ENCODE data around the gene DSCAM. TPM values are rescaled to one million over a fixed set of nuclear protein-coding genes. Genes with fewer than 3 reads are reported as not detected.

Gene DSCAM
- total and polyA plus RNA-seq, 4 donors: 8.2 to 27.7 (median 15.2) TPM

DNA sequence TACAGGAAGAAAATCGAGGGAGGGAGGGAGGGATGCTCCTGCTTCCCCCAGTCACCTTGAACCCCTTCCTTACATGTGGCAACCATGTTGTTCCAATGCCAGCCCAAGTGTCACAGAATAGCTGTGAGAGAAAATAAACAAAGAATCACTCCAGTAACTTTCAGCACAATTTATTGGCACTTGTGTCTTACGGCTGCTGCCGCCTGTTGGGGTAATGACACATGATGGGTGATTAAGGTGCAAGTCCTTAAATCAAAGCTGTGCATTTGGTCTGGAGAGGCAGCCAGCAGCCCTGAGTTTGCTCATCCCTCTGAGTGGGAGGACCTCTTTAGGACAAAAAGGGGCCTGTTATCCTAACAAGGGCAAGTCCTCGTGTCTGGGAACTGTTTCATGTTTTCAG is 602.0 kb downstream of the DSCAM start:
- peak in 2 of 6 donors; percentile 49 to 54 for DNase-seq (ENCODE audit: low read depth in 4 of 6, low spot score in 6 of 6)
- Histone ChIP-seq H3K27me3 (ENCODE audit: control insufficient read depth, insufficient read depth, low read length) (no peaks in the 10 kb centered on the region), H3K27ac (ENCODE audit: low read depth, low read length) (no peak overlapping the region), H3K9me3 (ENCODE audit: control insufficient read depth, insufficient read depth, low read length) (peaks cover 2% of the 10 kb centered on the region), H3K4me3 (ENCODE audit: low read depth, low read length) (no peak overlapping the region), H3K36me3 (ENCODE audit: control insufficient read depth, insufficient read depth, low read length) (no peaks in the 10 kb centered on the region), H3K4me1 (ENCODE audit: control insufficient read depth, insufficient read depth, low read length) (peaks cover 6% of the 10 kb centered on the region)
- WGBS (ENCODE audit: insufficient coverage): 11% methylated on average over 1 of the region's 4 CpGs

DNA sequence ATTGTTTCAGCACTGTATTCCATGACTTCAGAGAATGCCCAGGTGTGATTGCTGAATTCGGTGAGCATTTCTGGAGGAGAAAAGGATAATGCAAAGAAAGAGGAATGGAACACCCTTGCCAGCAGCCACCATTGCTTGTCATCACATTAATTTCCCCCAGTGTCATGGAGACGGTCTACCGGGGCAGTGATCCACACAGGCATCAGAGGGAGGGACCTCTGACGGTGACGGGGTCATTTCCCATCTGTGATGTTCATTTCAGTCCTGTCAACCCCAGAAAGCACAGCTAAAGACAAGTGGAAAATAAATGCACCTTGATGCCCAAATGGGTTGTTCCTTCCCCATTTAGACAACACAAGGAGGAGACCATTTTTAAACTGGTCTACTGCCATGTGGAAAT is 603.3 kb downstream of the DSCAM start:
- H3K36me3 ChIP-seq (ENCODE audit: control insufficient read depth, insufficient read depth, low read length): no peaks in the 10 kb centered on the region
- WGBS (ENCODE audit: insufficient coverage): 67% methylated on average over 2 of the region's 5 CpGs
- no peaks in the 10 kb centered on the region for H3K27me3 ChIP-seq (ENCODE audit: control insufficient read depth, insufficient read depth, low read length)
- no peak for DNase-seq (ENCODE audit: low read depth in 4 of 6, low spot score in 6 of 6)
- H3K4me1 ChIP-seq (ENCODE audit: control insufficient read depth, insufficient read depth, low read length): peaks cover 6% of the 10 kb centered on the region
- no peak overlapping the region for H3K27ac ChIP-seq (ENCODE audit: low read depth, low read length)
- peaks cover 2% of the 10 kb centered on the region for H3K9me3 ChIP-seq (ENCODE audit: control insufficient read depth, insufficient read depth, low read length)
- H3K4me3 ChIP-seq (ENCODE audit: low read depth, low read length): no peak overlapping the region

DNA sequence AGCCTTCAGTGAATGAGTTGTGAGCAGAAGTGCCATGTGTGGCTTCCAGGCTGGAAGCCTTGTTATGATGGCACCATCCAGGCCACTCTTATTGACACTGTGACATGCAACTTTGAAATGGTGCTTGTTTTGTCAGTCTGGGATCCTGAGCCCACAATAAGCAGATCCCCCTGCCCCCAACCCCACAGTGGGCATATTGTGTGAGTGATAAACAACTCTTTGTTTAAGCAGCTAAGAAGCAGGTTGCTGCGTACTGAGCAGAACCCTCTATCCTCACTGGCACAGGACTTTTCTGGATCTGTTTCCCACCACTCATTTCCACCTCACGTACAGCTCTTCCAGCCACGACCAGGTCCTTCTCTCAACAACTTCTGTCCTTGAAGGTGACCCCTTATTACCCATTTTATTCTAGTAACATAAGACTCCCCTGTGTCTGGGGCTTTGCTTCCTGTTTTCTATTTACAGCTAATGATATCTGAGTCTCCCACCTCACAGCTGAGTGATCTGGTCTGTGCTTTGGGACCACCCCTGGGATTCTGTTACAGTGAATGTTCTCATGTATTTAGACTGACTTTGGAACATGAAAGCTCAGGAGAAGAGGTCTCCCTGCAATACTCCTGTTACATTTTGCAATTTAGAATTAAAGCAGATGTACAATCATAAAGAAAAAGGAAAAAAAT is 604.2 kb downstream of the DSCAM start:
- peak in 2 of 6 donors; percentile 33 to 46 for DNase-seq (ENCODE audit: low read depth in 4 of 6, low spot score in 6 of 6)
- Histone ChIP-seq H3K4me3 (ENCODE audit: low read depth, low read length) (no peak overlapping the region), H3K27me3 (ENCODE audit: control insufficient read depth, insufficient read depth, low read length) (no peaks in the 10 kb centered on the region), H3K9me3 (ENCODE audit: control insufficient read depth, insufficient read depth, low read length) (no peaks in the 10 kb centered on the region), H3K4me1 (ENCODE audit: control insufficient read depth, insufficient read depth, low read length) (peaks cover 6% of the 10 kb centered on the region), H3K27ac (ENCODE audit: low read depth, low read length) (no peak overlapping the region), H3K36me3 (ENCODE audit: control insufficient read depth, insufficient read depth, low read length) (no peaks in the 10 kb centered on the region)
- 72% methylated on average over 3 of the region's 3 CpGs for WGBS (ENCODE audit: insufficient coverage)

DNA sequence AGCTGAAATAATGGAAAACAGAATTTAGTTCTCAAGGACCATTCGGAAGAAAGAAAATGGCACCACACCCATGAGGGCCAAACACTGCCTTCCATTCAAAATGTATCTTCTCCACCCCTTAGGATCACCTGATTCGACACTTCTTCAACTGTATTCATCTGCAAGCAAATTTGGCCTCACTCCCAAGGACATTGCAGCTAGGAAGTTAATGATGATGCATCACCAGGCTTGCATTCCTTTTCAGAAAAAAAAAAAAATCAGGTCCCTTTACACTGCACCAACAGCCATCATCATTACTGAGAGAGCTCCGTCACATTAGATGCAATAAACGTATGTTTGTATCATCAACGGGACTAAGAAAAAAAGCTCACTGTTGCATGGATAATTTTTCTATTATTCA is 611.4 kb downstream of the DSCAM start:
- H3K27ac ChIP-seq (ENCODE audit: low read depth, low read length): no peak overlapping the region
- no peak overlapping the region for H3K4me3 ChIP-seq (ENCODE audit: low read depth, low read length)
- no peaks in the 10 kb centered on the region for H3K9me3 ChIP-seq (ENCODE audit: control insufficient read depth, insufficient read depth, low read length)
- WGBS (ENCODE audit: insufficient coverage): 62% methylated on average over 2 of the region's 5 CpGs
- H3K27me3 ChIP-seq (ENCODE audit: control insufficient read depth, insufficient read depth, low read length): no peaks in the 10 kb centered on the region
- H3K36me3 ChIP-seq (ENCODE audit: control insufficient read depth, insufficient read depth, low read length): no peaks in the 10 kb centered on the region
- H3K4me1 ChIP-seq (ENCODE audit: control insufficient read depth, insufficient read depth, low read length): no peaks in the 10 kb centered on the region
- DNase-seq (ENCODE audit: low read depth in 4 of 6, low spot score in 6 of 6): peak in 1 of 6 donors; percentile 55

DNA sequence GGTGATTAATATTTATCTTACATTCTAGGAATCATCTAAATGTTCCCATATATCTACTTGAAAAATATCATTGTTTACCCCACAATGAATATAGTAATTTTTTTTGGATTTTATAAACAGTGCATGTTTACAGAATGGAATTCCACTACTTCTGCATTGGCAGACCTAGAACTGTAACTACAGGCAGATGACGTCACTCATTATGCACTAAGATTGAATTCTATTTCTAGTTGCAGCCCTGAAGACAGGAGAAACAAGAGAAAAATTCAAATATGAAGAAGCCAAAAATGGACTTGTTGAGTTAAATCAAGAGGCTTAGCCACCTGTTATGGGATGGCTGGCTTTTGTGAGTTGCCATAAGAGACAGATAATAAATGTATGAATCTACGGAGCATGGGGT is 615.0 kb downstream of the DSCAM start:
- 100% methylated on average over 2 of the region's 2 CpGs for WGBS (ENCODE audit: insufficient coverage)
- DNase-seq (ENCODE audit: low read depth in 4 of 6, low spot score in 6 of 6): no peak
- no peaks in the 10 kb centered on the region for H3K9me3 ChIP-seq (ENCODE audit: control insufficient read depth, insufficient read depth, low read length)
- no peak overlapping the region for H3K4me3 ChIP-seq (ENCODE audit: low read depth, low read length)
- H3K27me3 ChIP-seq (ENCODE audit: control insufficient read depth, insufficient read depth, low read length): no peaks in the 10 kb centered on the region
- H3K4me1 ChIP-seq (ENCODE audit: control insufficient read depth, insufficient read depth, low read length): no peaks in the 10 kb centered on the region
- no peaks in the 10 kb centered on the region for H3K36me3 ChIP-seq (ENCODE audit: control insufficient read depth, insufficient read depth, low read length)
- H3K27ac ChIP-seq (ENCODE audit: low read depth, low read length): no peak overlapping the region

DNA sequence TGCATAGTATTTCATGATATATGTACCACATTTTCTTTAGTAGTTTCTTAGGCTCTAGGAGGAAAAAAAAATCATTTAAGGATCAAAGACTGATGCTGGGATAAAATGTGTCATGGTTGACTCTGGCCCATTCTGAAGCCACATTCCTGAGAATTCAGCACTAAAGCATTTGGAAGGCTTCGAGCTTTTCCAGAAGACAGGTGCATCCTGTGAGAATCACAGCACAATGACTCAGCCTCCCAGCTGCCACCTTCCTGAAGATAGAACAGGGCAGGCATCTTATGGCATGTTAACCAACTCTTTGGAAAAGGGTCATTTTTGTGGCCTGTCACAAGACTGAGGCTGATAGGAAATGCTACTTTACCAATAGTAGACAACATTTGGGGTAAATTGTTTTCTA is 619.9 kb downstream of the DSCAM start:
- no peak overlapping the region for H3K27ac ChIP-seq (ENCODE audit: low read depth, low read length)
- no peaks in the 10 kb centered on the region for H3K9me3 ChIP-seq (ENCODE audit: control insufficient read depth, insufficient read depth, low read length)
- no peaks in the 10 kb centered on the region for H3K4me1 ChIP-seq (ENCODE audit: control insufficient read depth, insufficient read depth, low read length)
- H3K36me3 ChIP-seq (ENCODE audit: control insufficient read depth, insufficient read depth, low read length): no peaks in the 10 kb centered on the region
- no peak for DNase-seq (ENCODE audit: low read depth in 4 of 6, low spot score in 6 of 6)
- no peak overlapping the region for H3K4me3 ChIP-seq (ENCODE audit: low read depth, low read length)
- H3K27me3 ChIP-seq (ENCODE audit: control insufficient read depth, insufficient read depth, low read length): no peaks in the 10 kb centered on the region
- WGBS (ENCODE audit: insufficient coverage): 100% methylated on average over 1 of the region's 1 CpG

DNA sequence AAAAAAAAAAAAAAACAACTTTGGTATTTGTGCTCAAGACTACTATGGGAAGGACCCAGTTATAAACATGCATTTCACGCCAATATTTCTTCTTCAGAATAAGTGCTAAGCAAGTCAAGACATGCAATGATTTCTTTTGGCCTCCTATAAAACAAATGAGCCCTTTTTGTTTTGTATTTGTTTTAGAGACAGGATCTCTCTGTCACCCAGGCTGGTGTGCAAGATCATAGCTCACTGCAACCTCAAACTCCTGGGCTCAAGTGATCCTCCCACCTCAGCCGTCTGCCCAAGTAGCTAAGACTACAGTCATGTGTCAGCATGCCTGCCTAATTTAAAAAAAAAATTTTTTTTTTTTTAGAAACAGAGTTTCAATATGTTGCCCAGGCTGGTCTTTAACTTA is 631.0 kb downstream of the DSCAM start:
- no peak overlapping the region for H3K27ac ChIP-seq (ENCODE audit: low read depth, low read length)
- H3K4me1 ChIP-seq (ENCODE audit: control insufficient read depth, insufficient read depth, low read length): peaks cover 4% of the 10 kb centered on the region
- H3K4me3 ChIP-seq (ENCODE audit: low read depth, low read length): no peak overlapping the region
- no peak for DNase-seq (ENCODE audit: low read depth in 4 of 6, low spot score in 6 of 6)
- no peaks in the 10 kb centered on the region for H3K36me3 ChIP-seq (ENCODE audit: control insufficient read depth, insufficient read depth, low read length)
- H3K9me3 ChIP-seq (ENCODE audit: control insufficient read depth, insufficient read depth, low read length): no peaks in the 10 kb centered on the region
- WGBS (ENCODE audit: insufficient coverage): no CpG with 5 or more reads among the region's 2 CpGs
- H3K27me3 ChIP-seq (ENCODE audit: control insufficient read depth, insufficient read depth, low read length): no peaks in the 10 kb centered on the region

DNA sequence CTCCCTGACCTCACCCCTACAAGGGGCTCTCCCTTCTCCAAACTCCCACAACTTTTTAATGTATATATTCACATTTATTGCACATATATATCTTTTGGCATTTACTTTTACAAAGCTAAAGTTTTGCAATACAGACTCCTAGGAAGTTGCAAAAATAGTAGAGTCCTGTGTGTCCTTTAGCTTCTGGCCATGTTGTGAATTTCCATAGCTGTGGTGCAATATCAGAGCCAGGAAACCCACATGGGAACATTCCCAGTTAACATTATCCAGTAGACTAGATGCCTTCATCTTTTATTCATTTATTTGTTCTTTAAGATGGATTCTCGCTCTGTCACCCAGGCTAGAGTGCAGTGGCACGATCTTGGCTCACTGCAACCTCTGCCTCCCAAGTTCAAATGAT is 636.7 kb downstream of the DSCAM start:
- H3K36me3 ChIP-seq (ENCODE audit: control insufficient read depth, insufficient read depth, low read length): no peaks in the 10 kb centered on the region

DNA sequence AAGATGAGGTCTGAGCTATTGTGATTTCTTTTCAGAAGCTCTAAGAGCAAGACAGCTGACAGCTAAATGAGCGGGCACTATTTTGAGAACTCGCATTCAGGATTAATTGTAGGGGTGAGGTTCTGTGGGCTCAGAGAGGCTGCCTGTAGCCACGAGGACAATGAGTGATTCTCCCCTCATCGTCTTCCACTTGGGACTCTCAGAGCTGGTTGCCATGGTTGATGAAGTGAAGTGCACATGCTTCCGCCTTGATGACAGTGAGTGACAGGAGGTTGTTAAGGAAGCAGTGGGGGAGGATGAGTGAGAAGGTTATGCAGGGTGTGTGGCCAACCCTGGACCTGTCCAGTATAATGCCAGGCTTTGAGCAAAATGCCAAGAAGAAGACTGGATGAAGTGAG is 638.0 kb downstream of the DSCAM start:
- H3K4me3 ChIP-seq (ENCODE audit: low read depth, low read length): no peak overlapping the region
- no peaks in the 10 kb centered on the region for H3K9me3 ChIP-seq (ENCODE audit: control insufficient read depth, insufficient read depth, low read length)
- no peaks in the 10 kb centered on the region for H3K27me3 ChIP-seq (ENCODE audit: control insufficient read depth, insufficient read depth, low read length)
- H3K36me3 ChIP-seq (ENCODE audit: control insufficient read depth, insufficient read depth, low read length): no peaks in the 10 kb centered on the region
- peak in 1 of 6 donors; percentile 23 for DNase-seq (ENCODE audit: low read depth in 4 of 6, low spot score in 6 of 6)
- H3K4me1 ChIP-seq (ENCODE audit: control insufficient read depth, insufficient read depth, low read length): no peaks in the 10 kb centered on the region
- no peak overlapping the region for H3K27ac ChIP-seq (ENCODE audit: low read depth, low read length)
- 43% methylated on average over 5 of the region's 5 CpGs for WGBS (ENCODE audit: insufficient coverage)

More for the DNA sequence above, 636.7 kb downstream of the DSCAM start:
- WGBS (ENCODE audit: insufficient coverage): no CpG with 5 or more reads among the region's 2 CpGs
- Histone ChIP-seq H3K4me3 (ENCODE audit: low read depth, low read length) (no peak overlapping the region), H3K27ac (ENCODE audit: low read depth, low read length) (no peak overlapping the region), H3K4me1 (ENCODE audit: control insufficient read depth, insufficient read depth, low read length) (no peaks in the 10 kb centered on the region), H3K9me3 (ENCODE audit: control insufficient read depth, insufficient read depth, low read length) (no peaks in the 10 kb centered on the region), H3K27me3 (ENCODE audit: control insufficient read depth, insufficient read depth, low read length) (no peaks in the 10 kb centered on the region)
- DNase-seq (ENCODE audit: low read depth in 4 of 6, low spot score in 6 of 6): no peak

DNA sequence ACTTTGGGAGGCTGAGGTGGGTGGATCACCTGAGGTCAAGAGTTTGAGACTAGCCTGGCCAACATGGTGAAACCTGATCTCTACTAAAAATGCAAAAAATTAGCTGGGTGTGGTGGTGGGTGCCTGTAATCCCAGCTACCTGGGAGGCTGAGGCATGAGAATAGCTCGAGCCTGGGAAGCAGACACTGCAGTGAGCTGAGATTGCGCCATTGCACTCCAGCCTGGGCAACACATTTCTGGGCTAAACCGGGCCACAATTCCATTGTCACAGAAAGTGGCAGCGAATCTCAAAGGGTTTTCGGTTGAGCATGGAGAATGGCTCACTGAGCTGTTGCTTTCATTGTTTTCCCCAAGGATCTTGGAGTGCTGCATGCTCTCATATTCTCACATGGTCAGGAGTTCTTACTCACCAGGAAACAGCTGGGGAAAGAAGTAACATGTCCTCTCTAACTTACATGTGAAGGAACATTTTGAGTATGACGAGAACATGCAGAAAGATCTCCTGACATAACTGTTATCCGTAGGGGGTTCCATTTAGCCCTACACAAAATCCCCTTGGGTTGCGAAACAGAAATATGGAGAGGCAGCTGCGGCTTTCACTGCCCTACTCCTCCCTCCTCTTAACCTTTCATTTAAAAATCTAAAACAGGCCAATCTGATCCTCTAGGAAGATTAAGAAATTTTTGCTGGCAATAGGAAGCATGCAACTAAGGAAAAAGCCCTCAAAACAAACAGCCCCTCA is 638.6 kb downstream of the DSCAM start:
- no peak overlapping the region for H3K4me3 ChIP-seq (ENCODE audit: low read depth, low read length)
- H3K36me3 ChIP-seq (ENCODE audit: control insufficient read depth, insufficient read depth, low read length): no peaks in the 10 kb centered on the region
- no peak for DNase-seq (ENCODE audit: low read depth in 4 of 6, low spot score in 6 of 6)
- no peaks in the 10 kb centered on the region for H3K27me3 ChIP-seq (ENCODE audit: control insufficient read depth, insufficient read depth, low read length)
- H3K4me1 ChIP-seq (ENCODE audit: control insufficient read depth, insufficient read depth, low read length): no peaks in the 10 kb centered on the region
- WGBS (ENCODE audit: insufficient coverage): 97% methylated on average over 5 of the region's 9 CpGs
- H3K27ac ChIP-seq (ENCODE audit: low read depth, low read length): no peak overlapping the region
- no peaks in the 10 kb centered on the region for H3K9me3 ChIP-seq (ENCODE audit: control insufficient read depth, insufficient read depth, low read length)

All from spinal cord (tissue), 10 donors.